ENCODE data around the gene C5.

- TF ChIP-seq POLR2A (IDR thresholded peaks at IDR 0.05) (no peak), CTCF (IDR thresholded peaks at IDR 0.05) (no peak), POLR2AphosphoS5 (IDR thresholded peaks at IDR 0.05) (no peak), EP300 (IDR thresholded peaks at IDR 0.05; ENCODE audit: low read depth) (no peak)
These were observed 25.4 kb upstream of the C5 start for GRCh38 chr9:121075251-121076036.

All from transverse colon (tissue), 4 donors.